Gastroesophageal sphincter (tissue), 3 donors: ENCODE data around the gene SENP3.

Source experiments
- EP300 ChIP-seq: sonication (generic); formaldehyde crosslinking; IDR thresholded peaks from one replicate; pipeline ENCODE4 v1.6.1; 2017; ENCODE audit warnings: antibody characterized with exemption, mild to moderate bottlenecking
- POLR2A ChIP-seq, 2 donors: fragments of 450-650 bp; IDR thresholded peaks; one replicate each; pipeline ENCODE4 v1.6.1; 2017; ENCODE audit warnings: antibody characterized with exemption in 2 of 2, mild to moderate bottlenecking in 2 of 2, moderate library complexity in 1 of 2
- POLR2AphosphoS5 ChIP-seq: sonication (generic); formaldehyde crosslinking; IDR thresholded peaks from one replicate; pipeline ENCODE4 v1.6.1; 2017; ENCODE audit warnings: antibody characterized with exemption
- TF ChIP-seq, protein P1 (sequence below), 4 experiments: fragments of 200-600 bp in 2 of 4; fragments of 450-650 bp in 2 of 4; sonication (generic) in 1 of 4; IDR thresholded peaks; one replicate each; pipeline ENCODE4 v1.5.1; 2017 to 2019; ENCODE audit warnings: antibody characterized with exemption in 4 of 4, mild to moderate bottlenecking in 2 of 4, moderate library complexity in 2 of 4

GRCh38 chr17:7579001-7579833 is 17.5 kb downstream of the SENP3 start, which contains the start of gene CD68:
- peak; percentile 49 to 53 for TF ChIP-seq POLR2A (IDR thresholded peaks at IDR 0.05)
- TF ChIP-seq, protein P1, sequence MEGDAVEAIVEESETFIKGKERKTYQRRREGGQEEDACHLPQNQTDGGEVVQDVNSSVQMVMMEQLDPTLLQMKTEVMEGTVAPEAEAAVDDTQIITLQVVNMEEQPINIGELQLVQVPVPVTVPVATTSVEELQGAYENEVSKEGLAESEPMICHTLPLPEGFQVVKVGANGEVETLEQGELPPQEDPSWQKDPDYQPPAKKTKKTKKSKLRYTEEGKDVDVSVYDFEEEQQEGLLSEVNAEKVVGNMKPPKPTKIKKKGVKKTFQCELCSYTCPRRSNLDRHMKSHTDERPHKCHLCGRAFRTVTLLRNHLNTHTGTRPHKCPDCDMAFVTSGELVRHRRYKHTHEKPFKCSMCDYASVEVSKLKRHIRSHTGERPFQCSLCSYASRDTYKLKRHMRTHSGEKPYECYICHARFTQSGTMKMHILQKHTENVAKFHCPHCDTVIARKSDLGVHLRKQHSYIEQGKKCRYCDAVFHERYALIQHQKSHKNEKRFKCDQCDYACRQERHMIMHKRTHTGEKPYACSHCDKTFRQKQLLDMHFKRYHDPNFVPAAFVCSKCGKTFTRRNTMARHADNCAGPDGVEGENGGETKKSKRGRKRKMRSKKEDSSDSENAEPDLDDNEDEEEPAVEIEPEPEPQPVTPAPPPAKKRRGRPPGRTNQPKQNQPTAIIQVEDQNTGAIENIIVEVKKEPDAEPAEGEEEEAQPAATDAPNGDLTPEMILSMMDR (IDR thresholded peaks at IDR 0.05): no peak
- TF ChIP-seq EP300: no peak
- TF ChIP-seq POLR2AphosphoS5: peak; percentile 89
